ENCODE results near the gene POLR2E. TPM values are rescaled to one million over a fixed set of nuclear protein-coding genes. Genes with fewer than 3 reads are reported as not detected.

The POLR2E gene
- total RNA-seq, 1 experiment from 2014 or later = 261 TPM

- H3K9ac ChIP-seq (ENCODE audit: extremely low read depth, insufficient read length, low read length) = no peak overlapping the region
- H3K27me3 Mint-ChIP-seq (ENCODE audit: low read depth) = peaks cover 12% of the 10 kb centered on the region
- H4K20me1 ChIP-seq (ENCODE audit: control insufficient read depth, insufficient read depth, insufficient read length) = no peaks in the 10 kb centered on the region
- H3K9me3 ChIP-seq (ENCODE audit: control insufficient read depth, low read depth, low read length) = peaks cover 15% of the 10 kb centered on the region
- no peak overlapping the region for H4K5ac ChIP-seq (ENCODE audit: insufficient read length, low read depth, low read length)
- H3K4me2 ChIP-seq (ENCODE audit: insufficient read depth, insufficient read length, low read length) = peak overlapping the region; percentile 14
- no peak overlapping the region for H2AFZ ChIP-seq (ENCODE audit: low read length)
- H3K79me2 ChIP-seq (ENCODE audit: insufficient read depth, low read length) = no peaks in the 10 kb centered on the region
- no peak overlapping the region for H4K8ac ChIP-seq (replicated peaks; ENCODE audit: insufficient read length, low read depth, low read length)
- no peak for DNase-seq
- no peak overlapping the region for H3K23ac ChIP-seq (ENCODE audit: insufficient read length, low read depth, low read length)
- no peak overlapping the region for H2BK12ac ChIP-seq (ENCODE audit: insufficient read length, low read depth, low read length)
- H2BK120ac ChIP-seq (ENCODE audit: low read depth, low read length, poor library complexity, severe bottlenecking) = no peak overlapping the region
- no peak overlapping the region for H2AK5ac ChIP-seq (ENCODE audit: insufficient read length, low read length)
- no peak overlapping the region for H2BK5ac ChIP-seq (ENCODE audit: insufficient read length, low read length)
- peak overlapping the region in 1 of 2 experiments; percentile 72; a peak in 2 of 5 replicates for H3K4me3 Mint-ChIP-seq
- H3K4me1 Mint-ChIP-seq = peaks cover 11 to 32% of the 10 kb centered on the region in 2 experiments
- no peak for TF ChIP-seq CTCF (conservative IDR thresholded peaks at IDR 0.05)
- H4K91ac ChIP-seq (ENCODE audit: insufficient read length, low read depth, low read length) = no peak overlapping the region
- no peak overlapping the region for H3T11ph ChIP-seq (ENCODE audit: low read length)
- H3K27me3 ChIP-seq (ENCODE audit: insufficient read depth, low read length) = no peaks in the 10 kb centered on the region; the same call in 1 of the 2 replicates
- H3K9me3 Mint-ChIP-seq = no peaks in the 10 kb centered on the region
- H3K56ac ChIP-seq (ENCODE audit: insufficient read length, low read depth, low read length) = no peak overlapping the region
- H3K18ac ChIP-seq (ENCODE audit: insufficient read length, low read depth, low read length) = peak overlapping the region; percentile 54
- H3K79me1 ChIP-seq (ENCODE audit: insufficient read depth, low read depth, low read length, poor library complexity, severe bottlenecking) = no peaks in the 10 kb centered on the region
- H3K4ac ChIP-seq (ENCODE audit: low read depth, low read length) = no peak overlapping the region
- WGBS (ENCODE audit: extremely low coverage, insufficient read length, low lambda C conversion rate) = no CpG with 5 or more reads among the region's 20 CpGs
- H3K27ac Mint-ChIP-seq = peak overlapping the region in 1 of 3 experiments; percentile 93; a peak in 2 of 7 replicates
- H3K23me2 ChIP-seq (ENCODE audit: insufficient read length, low read depth, low read length, poor library complexity, severe bottlenecking) = peaks cover 19% of the 10 kb centered on the region
- H3K4me1 ChIP-seq (ENCODE audit: insufficient read depth, low read length) = peaks cover 5% of the 10 kb centered on the region; the same call in 1 of the 2 replicates
- peaks cover 0 to 5% (median 3%) of the 10 kb centered on the region in 3 experiments; a peak in 1 of 7 replicates for H3K36me3 Mint-ChIP-seq (ENCODE audit: insufficient read depth in 1 of 3, low read depth in 3 of 3)
- H2BK20ac ChIP-seq (ENCODE audit: low read depth, low read length, poor library complexity, severe bottlenecking) = no peak overlapping the region
- peak overlapping the region; percentile 16 for H3K14ac ChIP-seq (ENCODE audit: insufficient read depth, low read length)
- no peak overlapping the region for H2BK15ac ChIP-seq (ENCODE audit: low read depth, low read length)
- no peak overlapping the region for H3K27ac ChIP-seq (ENCODE audit: insufficient read length, low read depth, low read length)
Observed at GRCh38 chr19:1061987-1062386, 33.2 kb downstream of the POLR2E start.
